GM21381 (cell line): Measurements from ENCODE around the gene EFNA2.

Source experiments
- ATAC-seq: cut with Tn5 transposase; IDR thresholded peaks from one replicate; pipeline ENCODE4 v1.9.1; 2021; ENCODE audit warnings: mild to moderate bottlenecking, moderate library complexity; ENCODE audit not compliant: unreplicated experiment

The EFNA2 gene

GRCh38 chr19:1259876-1260748 is 25.6 kb upstream of the EFNA2 start:
- peak; percentile 1 for ATAC-seq

GRCh38 chr19:1260749-1261537 is 24.7 kb upstream of the EFNA2 start:
- peak; percentile 51 for ATAC-seq

GRCh38 chr19:1261538-1261797 is 24.2 kb upstream of the EFNA2 start:
- ATAC-seq: no peak

- no peak for ATAC-seq
Measured at GRCh38 chr19:1261798-1262622, 23.7 kb upstream of the EFNA2 start.

- ATAC-seq: no peak
Measured at GRCh38 chr19:1262623-1263123, 23.0 kb upstream of the EFNA2 start.

- ATAC-seq: no peak
Measured at GRCh38 chr19:1263188-1263587, 22.5 kb upstream of the EFNA2 start.

GRCh38 chr19:1264801-1265614 is 20.7 kb upstream of the EFNA2 start:
- no peak for ATAC-seq

GRCh38 chr19:1265615-1266128 is 20.0 kb upstream of the EFNA2 start:
- ATAC-seq: no peak

- ATAC-seq: peak; percentile 31
Measured at GRCh38 chr19:1266129-1266915, 19.4 kb upstream of the EFNA2 start.

- peak; percentile 19 for ATAC-seq
Measured at GRCh38 chr19:1266916-1267476, 18.7 kb upstream of the EFNA2 start.

GRCh38 chr19:1267477-1268225 is 18.0 kb upstream of the EFNA2 start:
- ATAC-seq: no peak

GRCh38 chr19:1268226-1269064 is 17.2 kb upstream of the EFNA2 start:
- no peak for ATAC-seq

- ATAC-seq: peak; percentile 49
Measured at GRCh38 chr19:1269065-1269477, 16.6 kb upstream of the EFNA2 start, which contains the start of gene CIRBP. Gene CIRBP (plus strand): TSS chr19:1269332. CDS start chr19:1270934, 1,602 bp downstream.

- ATAC-seq: peak; percentile 27
Measured at GRCh38 chr19:1269478-1270212, 16.0 kb upstream of the EFNA2 start.

GRCh38 chr19:1270213-1270853 is 15.3 kb upstream of the EFNA2 start:
- no peak for ATAC-seq
